Hematopoietic multipotent progenitor cell treated with erythropoietin and hydrocortisone succinate and interleukin-3 and kit ligand, for 17 days (in vitro differentiated cells): ENCODE results near the gene ANKRA2.
"Not testable (repeated sequence)": the region's sequence is repeated elsewhere in the genome, so short reads cannot be mapped to it uniquely, and the experiment has no call there.

Experiments used
- DNase-seq: peaks from one replicate; pipeline ENCODE4 v3.0.0-alpha.2; 2015; ENCODE audit warnings: low spot score

The ANKRA2 gene

GRCh38 chr5:73550016-73550415 lies 15.4 kb downstream of the ANKRA2 start:
- no peak for DNase-seq

- no peak for DNase-seq
These were observed 20.0 kb downstream of the ANKRA2 start for GRCh38 chr5:73545403-73545779.

- no peak for DNase-seq
These were observed 20.7 kb downstream of the ANKRA2 start for GRCh38 chr5:73544429-73545402.

- no peak for DNase-seq
These were observed 23.4 kb downstream of the ANKRA2 start for GRCh38 chr5:73542020-73542419.

GRCh38 chr5:73540192-73540591 lies 25.2 kb downstream of the ANKRA2 start:
- DNase-seq: no peak

- DNase-seq: no peak
These were observed 25.7 kb downstream of the ANKRA2 start for GRCh38 chr5:73539730-73540129.

- no peak for DNase-seq
These were observed 30.5 kb downstream of the ANKRA2 start for GRCh38 chr5:73534971-73535370.

GRCh38 chr5:73534011-73534644 lies 31.3 kb downstream of the ANKRA2 start:
- DNase-seq: no peak

GRCh38 chr5:73532195-73532594 lies 33.2 kb downstream of the ANKRA2 start:
- no peak for DNase-seq

- DNase-seq: no peak
These were observed 34.1 kb downstream of the ANKRA2 start for GRCh38 chr5:73531356-73531755.

- DNase-seq: no peak
These were observed 36.4 kb downstream of the ANKRA2 start for GRCh38 chr5:73529081-73529480.

- DNase-seq: no peak
These were observed 37.2 kb downstream of the ANKRA2 start for GRCh38 chr5:73528248-73528647.

GRCh38 chr5:73525606-73526203 lies 39.7 kb downstream of the ANKRA2 start:
- no peak for DNase-seq

- DNase-seq: no peak
These were observed 41.6 kb downstream of the ANKRA2 start for GRCh38 chr5:73523861-73524260.

GRCh38 chr5:73522989-73523388 lies 42.5 kb downstream of the ANKRA2 start:
- no peak for DNase-seq

- peak; percentile 79 for DNase-seq
These were observed 45.7 kb downstream of the ANKRA2 start for GRCh38 chr5:73519531-73520283.

- DNase-seq: no peak
These were observed 50.2 kb downstream of the ANKRA2 start for GRCh38 chr5:73515232-73515631.

GRCh38 chr5:73514418-73514817 lies 51.0 kb downstream of the ANKRA2 start:
- no peak for DNase-seq

GRCh38 chr5:73513996-73514395 lies 51.4 kb downstream of the ANKRA2 start:
- DNase-seq: no peak

GRCh38 chr5:73508521-73508920 lies 56.9 kb downstream of the ANKRA2 start:
- not testable (repeated sequence) for DNase-seq

GRCh38 chr5:73507062-73507461 lies 58.4 kb downstream of the ANKRA2 start:
- no peak for DNase-seq

GRCh38 chr5:73506459-73506955 lies 58.9 kb downstream of the ANKRA2 start:
- DNase-seq: no peak
